NCI-H146 (cell line): ENCODE results near the gene ZNF467.

ENCODE experiments used
- DNase-seq: peaks from one replicate; lab custom pipeline; 2025; lab: John Stamatoyannopoulos, UW

Gene ZNF467

DNA sequence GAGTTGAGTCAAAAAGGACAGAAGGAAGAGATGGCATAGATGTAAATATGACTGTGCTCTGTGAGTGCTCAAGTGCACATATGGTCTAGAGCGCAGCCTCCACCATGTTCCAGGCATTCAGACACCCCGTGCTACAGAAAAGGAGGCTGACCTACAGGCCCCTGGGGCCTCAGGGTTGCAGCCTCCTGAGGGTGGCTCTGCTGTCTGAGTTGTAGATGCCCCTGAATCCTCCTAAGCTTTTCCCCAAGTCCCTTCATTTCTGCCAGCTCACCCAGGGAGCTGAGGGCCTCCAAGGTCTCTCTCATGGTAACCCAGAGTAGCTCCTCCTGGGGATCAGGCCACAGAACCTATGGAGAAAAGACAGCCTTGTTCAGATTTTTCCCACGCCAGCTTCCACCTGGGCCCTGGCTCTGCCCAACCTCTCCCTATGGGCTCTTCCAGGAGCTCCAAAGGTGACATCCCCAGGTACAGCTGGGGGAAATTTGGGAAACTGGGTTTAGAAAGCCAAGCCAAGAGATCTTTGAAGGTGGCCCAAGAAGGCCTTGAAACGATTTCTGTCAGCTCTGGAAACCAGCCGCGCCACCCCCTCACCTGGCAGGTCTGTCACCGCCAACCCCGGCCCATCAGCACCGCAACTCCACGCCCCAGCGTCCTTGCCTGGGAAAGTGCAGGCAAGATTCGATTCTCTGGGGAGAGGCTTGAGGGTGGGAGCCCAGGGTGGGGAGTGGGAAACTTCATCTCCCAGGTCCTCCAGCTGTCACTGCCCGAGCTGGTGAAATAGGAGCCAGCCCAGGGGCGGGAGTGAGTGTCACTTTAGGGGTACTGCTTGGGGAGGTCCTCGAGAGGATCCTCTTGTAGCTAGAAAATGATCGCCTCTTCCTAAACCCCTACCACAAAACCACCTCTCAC lies 2.4 kb downstream of the ZNF467 start:
- no peak for DNase-seq

DNA sequence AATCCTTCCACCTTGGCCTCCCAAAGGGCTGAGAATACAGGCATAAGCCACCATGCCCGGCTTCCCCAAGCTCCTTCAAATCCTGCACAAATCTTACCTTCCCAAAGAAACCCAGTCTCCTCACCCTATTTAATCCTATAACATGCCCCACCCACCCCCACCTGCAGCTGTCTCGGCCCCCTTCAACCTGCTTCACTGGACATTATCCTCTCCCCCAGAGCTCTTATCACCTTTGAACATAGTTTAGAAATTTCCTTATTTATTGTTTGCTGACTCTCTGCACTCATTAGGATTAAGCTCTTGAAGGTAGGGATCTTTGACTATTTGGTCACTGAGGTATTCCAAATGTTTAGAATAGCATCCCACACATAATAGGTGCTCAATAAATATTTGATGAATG lies 3.5 kb downstream of the ZNF467 start:
- no peak for DNase-seq

DNA sequence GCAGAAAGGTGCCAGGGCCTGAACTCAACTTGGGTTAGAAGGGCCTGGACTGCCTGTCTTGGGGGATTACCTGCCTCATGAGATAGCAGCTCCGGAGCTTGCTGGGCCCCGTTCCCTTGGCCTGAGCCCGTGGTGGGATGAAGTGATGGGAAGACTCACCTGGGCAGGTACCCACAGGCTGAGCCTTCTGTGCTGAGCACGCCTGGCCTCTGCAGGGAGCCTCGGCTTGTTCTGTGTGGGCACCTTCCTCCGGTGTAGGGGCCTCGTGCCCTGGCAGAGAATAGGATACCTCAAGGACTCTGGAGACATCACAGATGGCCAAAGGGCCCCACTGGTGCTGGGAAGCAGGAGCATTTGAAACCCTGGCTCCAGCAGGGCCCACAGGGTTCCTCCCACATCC lies 4.5 kb downstream of the ZNF467 start:
- DNase-seq = no peak

DNA sequence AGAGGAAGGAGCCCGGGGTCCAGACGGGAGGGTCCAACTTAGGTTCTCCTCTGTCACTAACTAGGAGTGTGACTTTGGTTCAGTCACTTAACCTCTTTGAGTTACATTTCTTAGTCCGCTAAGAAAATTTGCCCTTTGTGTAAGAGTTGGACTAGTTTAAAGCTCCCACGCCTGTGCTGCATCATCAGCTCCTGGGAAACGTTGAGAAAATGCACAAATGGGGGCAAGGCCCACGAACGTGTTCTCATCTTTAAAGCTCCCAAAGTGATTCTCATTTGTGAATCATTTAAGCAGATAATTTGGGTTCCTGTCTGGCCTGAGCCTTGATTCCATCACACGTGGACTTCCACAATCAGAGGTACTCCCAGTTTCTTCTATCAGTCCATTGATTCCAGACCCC lies 6.3 kb downstream of the ZNF467 start:
- DNase-seq = no peak

DNA sequence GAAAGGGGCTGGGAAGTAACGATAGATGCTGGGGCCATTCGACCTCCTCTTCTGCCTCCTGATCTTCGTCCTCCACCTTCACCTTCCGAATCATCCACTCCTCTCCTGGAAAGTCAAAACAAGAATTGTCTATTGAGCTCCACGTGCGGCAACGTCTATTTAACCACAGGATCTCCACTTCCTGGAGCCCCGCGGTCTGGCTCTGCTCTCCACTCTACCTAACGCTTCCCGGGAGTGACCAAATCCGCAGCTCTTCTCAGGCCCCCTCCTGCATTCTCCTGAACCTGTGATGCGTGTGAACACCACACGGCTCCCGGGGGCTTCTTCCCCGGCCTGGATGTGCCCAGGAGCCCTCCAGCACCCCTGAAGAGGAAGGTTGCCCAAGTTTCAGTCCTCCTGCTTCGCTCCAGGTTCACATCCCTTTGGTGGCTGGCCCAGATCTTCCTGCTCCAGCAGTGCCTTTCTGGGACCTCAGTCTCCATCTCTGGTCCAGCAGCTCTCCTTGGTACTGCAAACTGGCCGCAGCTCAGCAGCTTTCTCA lies 7.2 kb downstream of the ZNF467 start:
- no peak for DNase-seq

DNA sequence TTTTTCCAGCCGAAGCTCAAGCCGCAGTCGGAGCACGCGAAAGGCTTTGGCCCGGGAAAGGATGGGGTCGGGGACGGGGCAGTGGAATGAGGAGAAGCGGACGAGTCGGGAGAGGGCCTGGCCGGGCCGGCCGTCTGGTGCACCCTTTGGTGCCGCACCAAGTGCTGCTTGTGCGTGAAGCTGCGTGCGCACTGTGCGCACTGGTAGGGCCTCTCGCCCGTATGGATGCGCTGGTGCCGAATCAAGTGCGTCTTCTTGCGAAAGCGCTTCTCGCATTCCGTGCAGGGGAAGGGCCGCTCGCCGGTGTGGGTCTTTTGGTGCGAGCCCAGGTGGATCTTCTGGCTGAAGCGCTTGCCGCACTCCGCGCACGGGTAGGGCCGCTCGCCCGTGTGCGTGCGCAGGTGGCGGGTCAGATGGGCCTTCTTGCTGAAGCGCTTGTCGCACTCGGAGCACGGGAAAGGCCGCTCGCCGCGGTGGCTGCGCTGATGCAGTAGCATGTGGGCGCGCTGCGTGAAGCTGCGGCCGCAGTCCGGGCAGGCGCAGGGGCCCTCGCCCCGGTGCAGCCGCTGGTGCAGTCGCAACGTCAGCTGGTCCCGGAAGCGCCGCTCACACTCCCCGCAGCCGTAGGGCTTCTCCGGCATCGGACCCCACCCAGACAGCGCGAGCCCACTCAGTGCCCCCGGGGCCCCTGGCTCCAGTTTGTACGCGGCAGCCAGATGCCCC lies 7.8 kb downstream of the ZNF467 start:
- DNase-seq = no peak

DNA sequence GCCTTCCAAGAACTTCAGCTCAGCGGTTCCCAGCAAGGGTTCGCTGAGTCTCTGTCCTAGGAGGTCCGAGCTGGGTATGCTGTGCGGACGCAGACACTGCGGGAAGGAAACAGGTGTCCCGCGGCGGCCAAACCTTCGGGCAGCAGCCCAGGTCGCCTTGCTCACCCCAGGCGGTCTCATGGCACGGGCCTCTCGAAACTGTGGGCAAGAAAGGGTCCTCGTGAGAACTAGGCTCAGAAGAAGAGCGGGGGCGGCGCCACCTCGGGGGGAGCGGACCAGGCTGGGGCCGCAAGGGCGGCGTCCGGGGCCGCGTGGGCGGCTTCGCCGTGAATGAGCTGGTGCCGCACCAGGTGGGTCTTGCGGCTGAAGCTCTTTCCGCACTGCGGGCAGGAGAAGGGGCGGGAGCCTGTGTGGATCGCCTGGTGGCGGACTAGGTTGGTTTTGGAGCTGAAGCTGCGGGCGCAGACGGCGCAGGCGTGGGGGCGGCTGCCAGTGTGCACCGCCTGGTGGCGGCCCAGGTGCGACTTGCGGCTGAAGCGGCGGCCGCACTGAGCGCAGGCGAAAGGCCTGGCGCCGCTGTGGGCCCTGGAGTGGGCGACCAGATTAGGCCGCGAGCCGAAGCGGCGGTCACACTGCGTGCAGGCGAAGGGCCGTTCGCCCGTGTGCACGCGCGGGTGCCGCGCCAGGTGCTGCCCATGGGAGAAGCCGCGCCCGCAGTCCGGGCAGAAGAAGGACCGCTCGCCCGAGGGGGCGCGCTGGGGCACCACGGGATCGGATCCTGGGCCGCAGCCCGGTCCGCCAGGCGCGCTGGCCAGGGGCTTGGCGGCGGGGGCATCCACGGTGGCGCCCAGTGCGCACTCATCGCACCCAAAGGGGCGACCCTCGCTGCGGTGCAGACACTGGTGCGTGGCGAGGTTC lies 8.6 kb downstream of the ZNF467 start:
- peak; percentile 43 for DNase-seq

DNA sequence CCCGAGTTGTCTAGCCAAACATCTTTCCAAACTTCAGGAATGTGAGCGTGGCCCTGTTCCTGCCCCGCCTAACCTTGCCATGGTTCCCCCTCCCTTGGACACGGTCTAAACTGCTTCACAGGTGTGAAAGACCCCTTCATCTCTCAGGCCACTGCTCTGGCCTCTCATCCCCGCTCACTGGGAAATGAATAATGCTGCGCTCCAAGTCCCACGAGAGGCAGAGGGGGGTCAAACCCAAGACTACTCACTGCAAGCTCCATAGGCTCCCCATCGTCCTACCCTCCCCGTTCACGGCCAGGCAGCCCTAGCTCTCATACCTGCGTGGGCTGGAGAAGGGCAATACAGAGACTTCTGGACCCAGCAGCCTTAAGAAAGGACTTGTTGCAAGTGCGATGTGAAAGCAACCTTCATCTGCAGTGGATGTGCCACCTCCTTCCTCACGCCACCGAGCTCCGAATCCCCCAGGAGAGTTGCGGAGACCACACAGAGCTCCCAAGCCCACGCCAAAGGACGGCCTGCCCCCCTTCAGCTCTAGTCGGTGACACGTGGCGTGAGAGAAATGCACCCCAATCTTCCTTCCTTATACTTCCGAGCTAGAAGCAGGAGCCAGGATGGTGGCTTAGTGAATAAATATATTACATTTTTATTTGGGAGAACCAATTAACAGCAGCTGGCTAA lies 9.7 kb downstream of the ZNF467 start:
- no peak for DNase-seq

DNA sequence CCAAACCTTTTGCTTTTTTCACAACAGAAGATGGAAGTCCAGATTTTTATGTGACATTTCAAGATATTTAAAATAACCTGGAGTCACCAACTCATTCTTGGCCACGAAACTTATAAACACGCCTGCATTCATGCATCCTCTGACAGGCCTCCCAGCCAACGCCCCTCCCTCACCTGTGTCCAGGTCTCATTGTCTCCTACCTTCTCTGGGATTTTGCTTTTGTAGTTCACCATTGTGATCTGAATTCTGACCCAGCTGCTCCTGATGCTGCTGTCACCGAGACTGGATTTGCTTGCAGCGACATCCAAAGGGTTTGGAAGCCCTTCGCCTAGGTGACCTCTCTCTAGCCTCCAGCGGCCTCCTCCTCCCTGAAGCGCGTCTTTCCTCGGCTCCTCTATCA lies 10.8 kb downstream of the ZNF467 start:
- no peak for DNase-seq

DNA sequence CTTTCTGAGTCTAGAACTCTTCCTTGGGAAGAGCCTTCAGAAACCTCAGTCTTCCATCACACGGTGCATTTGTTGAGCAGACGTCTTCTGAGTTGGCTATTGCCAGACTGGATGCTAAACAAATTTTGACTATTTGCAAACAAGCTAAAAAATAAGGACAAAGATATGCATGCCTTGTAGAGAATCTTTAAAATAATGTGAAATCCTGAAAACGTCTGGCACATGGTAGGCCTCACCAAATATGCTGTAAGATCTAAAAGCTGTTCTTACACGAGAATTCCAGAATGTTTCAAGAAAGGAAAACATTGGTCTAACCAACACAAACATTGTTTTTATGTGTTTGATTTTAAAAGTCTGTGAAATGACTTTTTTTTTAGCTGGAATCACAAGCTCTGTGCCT lies 11.3 kb downstream of the ZNF467 start:
- DNase-seq = no peak

DNA sequence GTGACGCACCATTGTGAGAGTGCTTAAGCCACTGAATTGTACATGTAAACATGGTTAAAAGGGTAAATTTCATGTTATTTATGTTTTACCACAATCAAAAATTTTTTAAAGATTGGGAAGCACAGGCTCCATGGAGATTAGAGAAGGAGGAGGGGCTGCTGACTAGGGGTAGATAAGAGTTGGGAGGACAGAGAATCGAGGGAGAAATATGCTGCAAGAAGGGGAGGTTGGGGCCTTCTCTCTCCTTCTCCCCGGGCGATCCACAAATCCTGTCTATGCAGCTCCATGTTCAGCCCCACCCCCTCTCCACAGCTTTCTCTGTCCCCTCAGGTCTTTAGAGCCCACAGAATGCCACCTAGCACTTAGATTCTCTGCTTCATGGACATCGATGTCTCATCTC lies 12.1 kb downstream of the ZNF467 start:
- DNase-seq = no peak

DNA sequence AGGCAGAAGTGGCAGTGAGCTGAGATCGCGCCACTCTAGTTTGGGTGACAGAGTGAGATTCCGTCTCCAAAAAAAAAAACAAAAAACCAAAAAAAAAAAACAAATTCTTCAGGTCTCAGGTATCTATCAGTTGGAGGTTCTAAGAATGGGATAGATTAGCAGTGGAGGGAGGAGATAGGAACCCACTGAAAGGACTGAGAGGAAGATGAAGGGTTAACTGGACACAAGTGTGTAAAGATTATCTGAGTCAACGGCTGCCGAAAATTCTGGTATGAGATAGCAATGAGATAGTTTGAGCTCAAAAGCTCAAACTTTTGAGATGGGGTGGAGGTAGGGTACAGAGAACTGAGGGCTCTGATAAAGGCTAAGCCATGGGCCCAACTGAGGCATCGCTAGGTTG lies 12.8 kb downstream of the ZNF467 start:
- no peak for DNase-seq

DNA sequence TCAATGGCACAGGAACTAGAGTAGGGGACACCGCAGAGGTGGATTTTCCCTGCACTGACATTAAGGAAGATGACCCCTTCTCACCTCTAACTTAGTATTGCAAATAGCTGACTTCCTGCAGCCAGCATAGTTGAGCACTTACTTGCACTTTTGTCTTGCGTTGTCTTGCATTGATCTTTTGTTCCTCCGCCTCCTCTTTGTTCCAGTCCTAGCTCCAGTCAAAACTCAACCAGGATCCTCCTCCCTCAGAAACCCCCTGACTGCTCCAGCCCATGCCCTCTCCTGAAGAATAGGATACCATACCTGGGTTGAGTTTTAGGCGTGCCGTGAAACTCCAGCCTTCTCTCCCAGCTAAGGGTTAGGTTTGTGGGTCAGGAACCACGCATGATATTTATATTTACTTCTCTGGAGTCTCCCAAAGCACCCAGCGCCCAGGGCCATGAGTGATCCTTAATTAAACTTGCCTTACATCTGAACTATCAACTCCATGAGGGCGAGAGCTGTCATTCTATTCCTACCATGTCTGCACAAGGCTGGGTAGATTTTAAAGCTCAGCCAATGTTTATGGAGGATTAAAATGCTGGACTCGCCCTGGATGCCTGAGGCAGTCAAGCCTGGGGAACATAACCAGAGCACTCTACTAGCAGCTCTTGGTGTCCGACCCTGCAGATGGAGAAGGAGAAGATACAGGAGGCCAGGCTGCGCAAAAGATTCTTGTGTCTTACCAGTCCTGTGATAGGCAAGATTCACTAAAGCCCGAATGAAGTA lies 14.1 kb downstream of the ZNF467 start:
- DNase-seq = no peak

DNA sequence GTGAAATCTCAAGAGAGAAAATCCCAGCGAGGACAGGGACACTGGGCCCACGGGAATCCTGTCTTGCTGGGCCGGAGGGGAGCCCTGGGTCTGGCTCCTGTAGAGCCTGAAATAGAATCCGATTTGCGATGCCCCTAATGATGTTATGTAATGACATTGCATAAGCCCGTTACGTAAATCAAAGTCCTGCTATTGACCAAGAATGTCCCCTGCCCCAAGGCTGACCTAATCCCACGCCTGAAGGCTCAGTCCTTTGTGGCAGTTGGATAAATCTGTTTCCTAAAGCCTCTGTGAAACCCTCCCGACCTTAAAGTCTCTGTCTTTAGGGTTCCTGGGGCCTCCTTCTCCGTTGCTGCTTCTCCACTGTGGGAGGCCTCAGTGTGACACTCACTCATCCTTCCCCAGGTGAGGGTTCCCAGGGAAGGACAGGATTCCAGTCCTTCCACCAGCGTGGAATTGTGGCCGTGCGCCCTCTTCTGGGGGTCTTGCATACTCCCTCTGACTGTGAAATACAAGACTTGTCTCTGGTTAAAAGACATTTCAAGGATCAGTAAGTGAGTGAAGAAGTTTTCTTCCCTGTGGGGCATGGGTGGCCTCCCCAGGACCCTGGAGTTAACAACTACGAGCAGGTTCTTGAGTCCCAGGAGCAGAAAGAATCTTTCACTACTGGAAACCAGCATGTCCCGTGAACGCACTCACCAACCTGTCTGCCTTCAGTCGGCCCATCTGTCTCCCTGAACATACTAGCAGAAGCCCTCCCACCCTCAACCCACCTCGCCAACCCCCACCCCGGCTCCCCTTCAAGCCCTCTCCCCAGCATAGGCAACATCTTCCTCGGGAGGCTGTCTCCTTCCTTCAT lies 19.8 kb downstream of the ZNF467 start:
- DNase-seq = peak; percentile 24

DNA sequence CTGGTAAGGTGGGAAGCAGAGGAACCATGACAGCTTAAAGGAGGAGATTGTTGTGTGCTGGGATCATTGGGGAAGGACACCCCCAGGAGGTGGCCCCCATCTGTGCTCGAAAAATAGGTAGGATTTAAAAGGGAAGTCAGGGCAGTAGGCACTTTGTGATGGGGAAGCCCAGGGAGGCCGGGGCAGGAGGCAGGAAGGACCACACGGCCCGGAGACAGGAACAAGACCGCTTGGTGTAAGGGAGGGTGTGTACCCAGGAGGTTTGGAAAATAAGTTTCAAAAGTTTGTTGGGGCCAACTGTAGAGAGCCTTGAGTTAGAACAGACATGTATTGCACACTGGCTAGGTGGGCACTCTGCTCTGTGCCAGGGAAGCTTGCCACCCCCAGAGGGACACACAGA lies 20.7 kb downstream of the ZNF467 start:
- no peak for DNase-seq

DNA sequence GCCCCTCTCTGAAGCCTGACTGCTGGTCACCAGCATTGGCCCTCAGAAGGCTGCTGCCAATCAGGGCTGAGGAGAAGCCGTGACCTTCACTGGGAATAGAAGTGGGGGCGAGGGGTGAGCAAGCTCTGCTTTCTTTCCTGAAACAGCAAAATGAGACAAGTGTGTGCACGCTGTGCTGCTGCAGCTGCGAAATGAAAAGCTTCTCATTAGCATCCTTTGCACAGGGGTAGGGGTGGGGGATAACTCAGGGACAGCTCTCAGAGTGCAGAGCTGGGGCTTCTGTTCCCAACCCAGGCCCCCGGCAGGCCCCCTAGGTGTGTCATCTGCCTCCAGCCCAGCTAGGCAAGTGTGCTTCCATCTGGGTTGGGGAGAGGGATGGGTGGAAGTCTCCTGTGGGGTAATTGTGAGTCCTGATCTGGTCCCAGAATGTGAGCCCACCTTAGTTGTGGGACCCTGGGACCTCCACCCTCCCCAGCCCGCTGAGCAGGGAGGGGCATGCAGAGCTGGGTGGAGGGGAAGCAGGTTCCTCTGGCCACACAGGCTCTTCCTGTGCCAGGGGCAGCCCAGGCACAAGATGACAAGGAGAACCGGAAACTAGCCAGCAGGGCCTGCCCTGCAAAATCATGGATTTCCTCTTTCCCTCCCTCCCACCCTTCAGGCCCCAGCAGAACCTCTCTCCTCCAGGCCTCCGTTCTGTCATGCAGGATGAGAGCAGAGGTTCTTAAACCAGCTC lies 22.2 kb downstream of the ZNF467 start:
- DNase-seq = no peak

DNA sequence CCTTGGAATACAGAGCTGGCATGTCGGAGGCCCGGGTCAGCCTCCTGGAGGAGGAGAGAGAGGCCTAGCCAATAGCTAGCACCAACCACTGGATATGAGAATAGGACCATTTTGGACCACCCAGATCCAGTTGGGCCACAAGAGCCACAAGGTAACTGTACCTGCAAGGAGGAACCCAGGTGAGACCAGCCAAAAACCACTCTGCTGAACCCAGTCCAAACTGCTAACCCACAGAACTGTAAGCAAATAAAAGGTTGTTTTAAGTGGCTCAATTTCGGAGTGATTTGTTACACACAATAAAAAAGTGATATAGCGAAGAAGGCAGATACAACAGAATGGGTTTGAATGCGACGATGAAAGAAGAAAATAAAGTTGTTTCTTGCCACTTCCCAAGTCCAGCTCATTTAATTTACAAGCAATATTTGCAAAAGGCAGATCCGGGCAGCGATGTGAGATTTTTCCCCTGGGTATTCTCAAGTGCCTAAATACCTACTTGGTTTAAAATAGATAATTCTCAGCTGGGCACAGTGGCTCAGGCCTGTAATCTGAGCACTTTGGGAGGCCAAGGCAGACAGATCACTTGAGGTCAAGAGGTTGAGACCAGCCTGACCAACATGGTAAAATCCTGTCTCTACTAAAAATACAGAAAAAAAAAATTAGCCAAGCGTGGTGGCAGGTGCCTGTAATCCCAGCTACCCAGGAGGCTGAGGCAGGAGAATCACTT lies 23.1 kb downstream of the ZNF467 start:
- DNase-seq = no peak
